Cardiac muscle cell (in vitro differentiated cells and primary cell): ENCODE results near the gene FLNA. TPM values are rescaled to one million over a fixed set of nuclear protein-coding genes. Genes with fewer than 3 reads are reported as not detected.

Experiments used
- DNase-seq, 2 donors: peaks; one replicate each; pipeline versions ENCODE4 v3.0.0 to v3.0.0-alpha.2; 2010 to 2017; ENCODE audit warnings: low read depth in 1 of 2, low spot score in 1 of 2
- H3K27ac ChIP-seq: fragments of 200-600 bp; sonication (generic); 2 replicates; pipeline ENCODE4 v1.5.1; 2016
- H3K27me3 ChIP-seq: fragments of 200-600 bp; sonication (generic); 2 replicates; pipeline ENCODE4 v1.6.0; 2016; ENCODE audit warnings: control low read depth
- H3K36me3 ChIP-seq: fragments of 200-600 bp; sonication (generic); 2 replicates; pipeline ENCODE4 v1.5.1; 2016; ENCODE audit warnings: control low read depth
- H3K4me1 ChIP-seq: fragments of 200-600 bp; sonication (generic); 2 replicates; pipeline ENCODE4 v1.8.1; 2017; ENCODE audit warnings: low read depth, mild to moderate bottlenecking, mixed run types
- H3K4me3 ChIP-seq: fragments of 200-600 bp; sonication (generic); 2 replicates; pipeline ENCODE4 v1.5.1; 2016; ENCODE audit warnings: mild to moderate bottlenecking
- H3K9me3 ChIP-seq: fragments of 200-600 bp; sonication (generic); 2 replicates; pipeline ENCODE4 v1.5.1; 2017; ENCODE audit warnings: low read depth, mild to moderate bottlenecking, control low read depth
- polyA plus RNA-seq: library from polyadenylated mRNA; unstranded; fragments of >200 nt; fragmentation: Nextera tagmentation; extraction: Ambion mirVana; gene quantifications from 2 replicates; pipeline ENCODE4 v1.2.1, GENCODE V29; 2016
- total RNA-seq: library from RNA; depleted of rRNA; stranded (reverse); fragments of >200 nt; gene quantifications from 2 replicates; pipeline ENCODE4 v1.2.3, GENCODE V29; 2016
- TF ChIP-seq, protein P1 (sequence below): IDR thresholded peaks from 2 replicates; pipeline ENCODE4 v1.5.1; 2012; ENCODE audit warnings: low read depth, mild to moderate bottlenecking, low read length

FLNA gene
- total and polyA plus RNA-seq, 2 experiments from 2014 or later = 341 to 447 TPM

GRCh38 chrX:154327038-154327820 lies 47.2 kb downstream of the FLNA start:
- no peak for DNase-seq
- TF ChIP-seq, protein P1, sequence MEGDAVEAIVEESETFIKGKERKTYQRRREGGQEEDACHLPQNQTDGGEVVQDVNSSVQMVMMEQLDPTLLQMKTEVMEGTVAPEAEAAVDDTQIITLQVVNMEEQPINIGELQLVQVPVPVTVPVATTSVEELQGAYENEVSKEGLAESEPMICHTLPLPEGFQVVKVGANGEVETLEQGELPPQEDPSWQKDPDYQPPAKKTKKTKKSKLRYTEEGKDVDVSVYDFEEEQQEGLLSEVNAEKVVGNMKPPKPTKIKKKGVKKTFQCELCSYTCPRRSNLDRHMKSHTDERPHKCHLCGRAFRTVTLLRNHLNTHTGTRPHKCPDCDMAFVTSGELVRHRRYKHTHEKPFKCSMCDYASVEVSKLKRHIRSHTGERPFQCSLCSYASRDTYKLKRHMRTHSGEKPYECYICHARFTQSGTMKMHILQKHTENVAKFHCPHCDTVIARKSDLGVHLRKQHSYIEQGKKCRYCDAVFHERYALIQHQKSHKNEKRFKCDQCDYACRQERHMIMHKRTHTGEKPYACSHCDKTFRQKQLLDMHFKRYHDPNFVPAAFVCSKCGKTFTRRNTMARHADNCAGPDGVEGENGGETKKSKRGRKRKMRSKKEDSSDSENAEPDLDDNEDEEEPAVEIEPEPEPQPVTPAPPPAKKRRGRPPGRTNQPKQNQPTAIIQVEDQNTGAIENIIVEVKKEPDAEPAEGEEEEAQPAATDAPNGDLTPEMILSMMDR = no peak
- no peak overlapping the region for H3K27ac ChIP-seq
- H3K27me3 ChIP-seq = no peaks in the 10 kb centered on the region
- H3K36me3 ChIP-seq = no peaks in the 10 kb centered on the region
- no peaks in the 10 kb centered on the region for H3K9me3 ChIP-seq
- H3K4me1 ChIP-seq = no peaks in the 10 kb centered on the region
- H3K4me3 ChIP-seq = no peak overlapping the region

GRCh38 chrX:154325541-154325940 lies 48.9 kb downstream of the FLNA start:
- Histone ChIP-seq H3K27me3 (no peaks in the 10 kb centered on the region), H3K4me3 (no peak overlapping the region), H3K36me3 (no peaks in the 10 kb centered on the region), H3K4me1 (no peaks in the 10 kb centered on the region), H3K9me3 (no peaks in the 10 kb centered on the region), H3K27ac (no peak overlapping the region)
- peak in 1 of 2 donors; percentile 54 for DNase-seq
- TF ChIP-seq, protein P1 = no peak

GRCh38 chrX:154323537-154323936 lies 50.9 kb downstream of the FLNA start:
- DNase-seq = no peak
- no peaks in the 10 kb centered on the region for H3K4me1 ChIP-seq
- H3K27me3 ChIP-seq = no peaks in the 10 kb centered on the region
- H3K36me3 ChIP-seq = no peaks in the 10 kb centered on the region
- no peaks in the 10 kb centered on the region for H3K9me3 ChIP-seq
- TF ChIP-seq, protein P1 = no peak
- no peak overlapping the region for H3K4me3 ChIP-seq
- H3K27ac ChIP-seq = no peak overlapping the region

DNA sequence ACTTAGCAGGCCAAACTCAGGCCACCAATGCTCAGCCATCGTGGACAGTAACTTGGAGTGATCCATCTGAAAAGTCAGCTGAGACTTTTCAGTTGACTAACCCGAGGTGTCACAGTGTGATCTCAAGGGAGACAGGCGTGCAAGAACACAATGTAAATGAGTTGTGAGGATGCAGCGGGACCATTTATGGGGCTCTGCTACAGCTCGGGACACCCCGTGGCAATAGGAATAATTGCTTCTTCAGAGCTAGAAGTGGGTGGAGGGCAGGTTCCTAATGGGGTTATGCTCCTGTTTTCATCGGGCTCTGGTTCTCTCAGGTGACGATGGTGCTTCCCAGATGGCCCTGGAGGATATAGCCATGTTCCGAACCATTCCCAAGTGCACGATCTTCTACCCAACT lies 51.5 kb downstream of the FLNA start:
- Histone ChIP-seq H3K36me3 (no peaks in the 10 kb centered on the region), H3K9me3 (no peaks in the 10 kb centered on the region), H3K27me3 (no peaks in the 10 kb centered on the region), H3K4me3 (no peak overlapping the region), H3K4me1 (no peaks in the 10 kb centered on the region), H3K27ac (no peak overlapping the region)
- no peak for DNase-seq
- TF ChIP-seq, protein P1 = no peak

GRCh38 chrX:154321594-154321993 lies 52.8 kb downstream of the FLNA start:
- Histone ChIP-seq H3K27ac (no peak overlapping the region), H3K36me3 (no peaks in the 10 kb centered on the region), H3K4me1 (no peaks in the 10 kb centered on the region), H3K9me3 (no peaks in the 10 kb centered on the region), H3K4me3 (no peak overlapping the region), H3K27me3 (no peaks in the 10 kb centered on the region)
- DNase-seq = peak in 1 of 2 donors; percentile 5
- TF ChIP-seq, protein P1 = no peak
